HT1080 (cell line): ENCODE results near the gene CETN3. TPM values are rescaled to one million over a fixed set of nuclear protein-coding genes. Genes with fewer than 3 reads are reported as not detected.

ENCODE experiments used
- DNase-seq: peaks from one replicate; pipeline ENCODE4 v3.0.0-alpha.2; 2015; ENCODE audit warnings: low read depth
- polyA plus RNA-seq, 2 experiments: library from polyadenylated mRNA; depleted of rRNA; stranded (reverse); fragments of >200 nt; gene quantifications; 2 replicates each; pipeline ENCODE4 v1.2.3, GENCODE V29; 2015
- total RNA-seq: library from RNA; depleted of rRNA; stranded (reverse); fragments of >200 nt; shearing (Covaris generic); gene quantifications from 2 replicates; pipeline ENCODE4 v1.2.3, GENCODE V29; 2014; rRNA removed

Gene CETN3
- 24.6 and 29.8 TPM in 2 replicates for total RNA-seq
- 39.1 and 44.7 TPM in 2 replicates for polyA plus RNA-seq (2015; cell fraction: cytosol; rRNA removed)
- polyA plus RNA-seq (2015; cell fraction: nucleus; rRNA removed) = 32.6 and 36.4 TPM in 2 replicates

- peak; percentile 87 for DNase-seq
Observed at GRCh38 chr5:90409318-90410177, at the start of gene CETN3. CETN3 (minus strand) TSS chr5:90409756; CDS start chr5:90409661, 95 bp downstream.

- DNase-seq = no peak
Observed at GRCh38 chr5:90446961-90447360, 37.4 kb upstream of the CETN3 start.

DNA sequence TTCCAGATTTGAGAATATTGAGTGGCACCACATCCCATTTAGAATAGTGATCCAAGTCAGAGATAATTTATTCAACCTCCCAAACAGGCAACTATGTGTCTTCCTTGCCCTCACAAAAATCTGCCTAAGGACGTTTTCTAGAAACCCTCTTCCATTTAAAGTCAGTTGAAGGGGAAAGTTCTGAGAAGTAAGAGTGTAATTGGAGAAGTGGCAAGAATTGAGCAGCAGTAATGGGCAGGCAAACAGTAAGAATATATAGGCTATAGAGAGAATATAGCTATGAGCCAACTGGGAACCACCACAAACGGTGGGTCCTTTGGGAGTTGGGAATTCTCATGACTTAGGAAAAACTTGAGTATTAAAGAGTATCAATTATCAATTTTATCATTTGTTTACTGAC lies 31.1 kb upstream of the CETN3 start:
- no peak for DNase-seq

GRCh38 chr5:90438100-90438499 lies 28.5 kb upstream of the CETN3 start:
- no peak for DNase-seq

DNA sequence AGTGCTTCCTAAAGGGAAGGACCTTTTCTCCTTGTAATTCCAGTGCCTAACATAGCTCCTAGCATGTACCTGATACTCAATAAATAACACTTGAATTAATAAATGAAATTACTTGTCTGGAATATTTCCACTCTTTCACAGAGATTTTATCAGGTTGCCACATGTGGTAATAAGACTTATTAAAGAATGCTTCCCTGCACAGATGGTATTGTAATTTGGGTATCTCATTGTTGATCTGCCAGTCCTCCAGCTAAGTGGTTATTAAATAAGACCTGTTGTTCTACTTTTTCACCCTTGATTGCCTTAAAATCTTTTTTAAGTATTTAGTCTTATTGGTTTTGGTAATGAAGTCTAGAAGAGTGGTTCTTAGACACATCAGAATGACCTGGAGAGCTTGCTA lies 28.1 kb upstream of the CETN3 start:
- DNase-seq = no peak

- DNase-seq = peak; percentile 21
Observed at GRCh38 chr5:90434116-90434714, 24.7 kb upstream of the CETN3 start.

- no peak for DNase-seq
Observed at GRCh38 chr5:90424245-90424644, 14.7 kb upstream of the CETN3 start.

DNA sequence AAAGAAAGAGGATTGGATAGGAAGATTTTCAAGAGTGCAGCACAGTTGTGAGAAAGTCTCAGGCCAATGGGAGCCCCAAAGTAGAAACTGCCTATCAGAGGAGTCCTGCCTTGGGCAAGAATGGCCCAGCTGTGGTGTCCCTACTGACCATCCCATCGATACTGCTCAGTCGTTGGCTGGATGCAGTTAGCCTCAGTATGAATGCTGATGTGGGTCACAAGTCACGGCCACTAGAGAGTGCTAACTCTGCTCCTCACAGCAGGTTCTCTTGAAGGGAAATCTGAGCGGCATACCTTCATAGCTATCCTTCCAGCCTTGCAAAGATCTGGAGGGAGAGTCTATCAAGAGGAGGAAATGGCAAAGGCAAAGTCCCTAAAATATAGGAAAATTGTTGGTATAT lies 11.6 kb upstream of the CETN3 start:
- no peak for DNase-seq

DNA sequence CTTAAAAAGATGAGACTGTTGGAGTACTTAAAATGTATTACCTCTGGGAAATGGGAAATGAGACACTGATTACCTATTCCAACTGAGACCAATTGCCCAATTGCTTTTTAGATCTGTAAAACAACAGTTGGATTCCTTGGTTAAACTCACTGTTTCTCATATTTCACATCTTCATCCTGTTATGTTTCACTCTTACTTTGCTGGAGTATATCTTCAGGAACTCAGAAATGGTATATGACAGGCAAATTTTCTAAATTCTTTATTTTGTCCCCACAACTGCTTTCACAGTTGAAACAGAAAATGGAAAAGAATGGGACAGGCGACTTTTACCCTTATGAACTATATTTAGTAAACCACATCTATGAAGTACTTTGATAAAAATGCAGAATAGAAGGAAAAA lies 8.7 kb upstream of the CETN3 start:
- no peak for DNase-seq

GRCh38 chr5:90410178-90410762 lies 714 bp upstream of the CETN3 start:
- DNase-seq = peak; percentile 8

GRCh38 chr5:90408571-90409317 lies 812 bp downstream of the CETN3 start:
- DNase-seq = peak; percentile 8

DNA sequence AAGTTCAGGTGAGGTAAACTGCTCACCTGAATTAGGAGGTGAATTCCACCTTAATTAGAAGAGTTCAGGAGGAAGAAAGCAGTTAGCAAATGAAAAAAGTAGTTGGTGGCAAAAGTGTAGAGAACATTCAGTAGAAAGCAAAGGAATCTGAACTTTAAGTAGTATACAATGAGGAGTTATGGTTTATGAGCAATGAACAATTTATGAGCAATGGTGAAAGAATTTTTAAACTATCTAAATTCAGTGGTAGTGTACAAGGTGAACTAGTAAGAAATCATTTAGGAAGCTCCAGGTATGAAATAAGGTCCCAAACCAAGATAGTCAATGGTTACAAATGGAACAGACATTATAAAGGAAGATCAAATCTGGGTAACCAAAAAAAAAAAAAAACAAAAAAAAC lies 3.1 kb downstream of the CETN3 start:
- peak; percentile 7 for DNase-seq

- DNase-seq = no peak
Observed at GRCh38 chr5:90402521-90403255, 6.9 kb downstream of the CETN3 start.

DNA sequence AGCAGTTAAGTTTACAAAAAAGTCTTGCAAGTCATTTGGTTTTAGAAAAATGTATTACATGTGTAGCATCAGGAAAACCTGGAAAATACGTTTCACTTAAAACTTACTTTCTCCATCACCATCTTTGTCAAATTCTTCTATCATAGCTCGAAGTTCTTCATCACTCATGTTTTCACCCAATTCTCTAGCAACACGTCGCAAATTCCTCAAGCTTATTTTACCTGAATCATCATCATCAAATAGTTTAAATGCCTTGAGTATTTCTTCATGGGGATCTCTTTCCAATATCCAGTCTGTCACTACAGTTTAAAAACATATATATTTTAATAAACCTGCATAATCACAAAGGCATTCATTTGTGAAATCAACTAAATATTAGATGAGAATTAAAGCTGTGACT lies 10.3 kb downstream of the CETN3 start:
- no peak for DNase-seq

DNA sequence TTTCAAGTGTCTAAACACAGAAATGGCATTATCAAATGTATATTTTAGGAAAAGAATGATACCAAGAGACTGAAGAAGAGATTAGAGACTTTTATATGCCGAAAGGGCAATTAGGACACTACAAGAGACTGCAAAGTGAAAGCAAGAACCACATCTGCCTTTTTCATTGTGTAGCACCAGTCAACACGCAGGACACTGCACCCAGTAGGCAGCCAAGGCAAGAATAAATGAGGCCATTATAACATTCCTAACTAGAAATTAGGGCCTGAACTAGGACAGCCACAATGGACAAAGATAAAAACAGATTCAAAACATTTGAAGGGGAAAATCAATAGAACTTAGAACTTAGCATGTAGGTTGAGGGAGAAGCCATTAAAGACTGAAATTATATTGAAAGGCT lies 10.8 kb downstream of the CETN3 start:
- no peak for DNase-seq

DNA sequence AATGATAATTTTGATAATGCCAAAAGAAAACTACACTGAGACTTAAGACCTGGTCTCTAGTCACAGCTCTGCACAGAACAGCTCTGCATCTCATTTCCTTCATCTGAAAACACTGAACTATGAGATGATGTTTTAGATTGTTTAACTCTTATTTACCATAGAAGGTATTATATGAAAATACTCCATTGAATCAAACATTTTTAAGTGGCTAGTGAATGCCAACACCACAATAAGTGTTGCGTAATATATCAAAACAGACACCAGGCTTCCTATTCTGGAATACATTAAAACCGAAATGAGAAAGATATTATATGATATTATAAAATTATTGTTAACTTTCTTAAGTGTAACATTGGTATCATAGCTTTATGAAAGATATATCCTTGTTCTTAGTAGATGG lies 14.6 kb downstream of the CETN3 start:
- DNase-seq = no peak

- no peak for DNase-seq
Observed at GRCh38 chr5:90390928-90391327, 18.6 kb downstream of the CETN3 start.

- no peak for DNase-seq
Observed at GRCh38 chr5:90390326-90390725, 19.2 kb downstream of the CETN3 start.

DNA sequence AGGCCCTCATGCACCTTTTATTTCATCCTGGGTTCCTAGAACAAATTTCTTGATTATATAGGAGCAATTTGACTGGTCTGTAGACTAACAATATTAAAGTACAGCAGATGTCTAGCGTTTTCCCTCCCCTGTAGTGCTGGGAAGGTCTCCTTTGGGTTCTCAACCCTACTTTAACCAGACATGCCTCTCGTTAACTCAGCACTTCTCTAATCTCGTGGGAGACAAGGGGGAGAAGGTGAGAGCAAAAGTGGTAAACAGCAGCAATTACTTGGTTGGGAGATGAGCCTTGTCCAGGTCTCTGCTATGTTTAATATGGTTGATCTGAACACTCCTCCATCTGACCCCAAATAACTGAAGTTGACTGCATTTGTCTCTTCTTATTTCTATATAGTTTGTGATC lies 22.0 kb downstream of the CETN3 start:
- no peak for DNase-seq

DNA sequence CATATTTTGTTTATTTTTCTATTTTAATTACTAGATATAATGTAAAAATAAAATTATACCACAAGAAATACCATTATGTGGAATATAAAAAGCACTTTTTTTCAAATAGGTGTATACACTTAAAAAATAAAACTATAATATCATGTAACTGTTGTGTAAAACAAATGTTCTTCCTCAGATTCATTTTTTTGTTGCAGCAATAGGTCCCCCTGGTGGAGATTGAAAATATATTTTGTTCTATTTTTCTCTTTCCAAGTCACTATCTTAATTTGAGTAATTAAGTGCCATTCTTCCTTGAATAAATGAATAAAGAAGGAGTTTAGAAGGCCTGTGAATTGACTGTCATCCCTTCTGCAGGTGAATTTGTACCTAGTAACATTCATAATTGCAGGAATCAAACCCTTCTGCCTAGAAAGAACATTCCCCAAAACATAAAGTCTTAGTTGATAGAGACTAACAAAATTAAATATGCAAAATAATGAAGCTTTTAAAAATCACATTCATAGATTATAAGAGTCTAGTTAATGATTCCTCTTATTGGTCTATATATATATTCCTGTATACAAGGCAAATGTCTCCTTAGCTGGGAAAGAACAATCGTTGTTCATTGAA lies 23.4 kb downstream of the CETN3 start:
- peak; percentile 29 for DNase-seq
